ENCODE data around the gene EFCAB6. TPM values are rescaled to one million over a fixed set of nuclear protein-coding genes. Genes with fewer than 3 reads are reported as not detected.

Gene EFCAB6
- total RNA-seq, 1 experiment from 2014 or later = 0.94 TPM

- no peak for TF ChIP-seq PRRX2 (CRISPR knock-in tag; IDR thresholded peaks at IDR 0.05)
- TF ChIP-seq E2F5 (CRISPR knock-in tag; IDR thresholded peaks at IDR 0.05) = no peak
- TF ChIP-seq GTF2I (CRISPR knock-in tag; conservative IDR thresholded peaks at IDR 0.05) = no peak
- no peak for TF ChIP-seq ZNF317 (CRISPR knock-in tag; IDR thresholded peaks at IDR 0.05; ENCODE audit: borderline replicate concordance, low read depth)
- TF ChIP-seq SP1 (CRISPR knock-in tag; conservative IDR thresholded peaks at IDR 0.05) = no peak
- TF ChIP-seq ZNF263 (CRISPR knock-in tag; IDR thresholded peaks at IDR 0.05; ENCODE audit: low read depth) = no peak
Measured at GRCh38 chr22:43587574-43587973, 224.5 kb downstream of the EFCAB6 start (continued).

GRCh38 chr22:43583501-43583900, 228.6 kb downstream of the EFCAB6 start:
- CTCF ChIA-PET = no interaction called here
- POLR2A ChIA-PET = interaction anchor here (0.5 kb wide), 1 partner anchor 23 kb away, joined by 3 read pairs; no protein-coding TSS in a partner anchor
- no peak for ATAC-seq
- H3K4me1 Mint-ChIP-seq = peaks cover 14% of the 10 kb centered on the region
- no peaks in the 10 kb centered on the region; the same call in 1 of the 2 replicates for H3K27me3 Mint-ChIP-seq (ENCODE audit: low read depth)
- peaks cover 49% of the 10 kb centered on the region for H3K9me3 Mint-ChIP-seq
- H3K36me3 Mint-ChIP-seq = peaks cover 15% of the 10 kb centered on the region
- no peak overlapping the region for H3K4me3 Mint-ChIP-seq
- TF ChIP-seq SOX15 (CRISPR knock-in tag; IDR thresholded peaks at IDR 0.05) = no peak
- TF ChIP-seq HMGXB4 (CRISPR knock-in tag; IDR thresholded peaks at IDR 0.05) = no peak
- TF ChIP-seq JAZF1 (CRISPR knock-in tag; IDR thresholded peaks at IDR 0.05) = no peak
- TF ChIP-seq MXD4 (CRISPR knock-in tag; IDR thresholded peaks at IDR 0.05; ENCODE audit: borderline replicate concordance) = no peak
- TF ChIP-seq GTF2I (CRISPR knock-in tag; conservative IDR thresholded peaks at IDR 0.05) = no peak
- DNase-seq (ENCODE audit: low spot score) = no peak
- no peak overlapping the region for H3K27ac Mint-ChIP-seq

GRCh38 chr22:43582394-43582793, 229.7 kb downstream of the EFCAB6 start:
- Mint-ChIP-seq H3K27me3 (ENCODE audit: low read depth) (no peaks in the 10 kb centered on the region; the same call in 1 of the 2 replicates), H3K4me1 (peaks cover 14% of the 10 kb centered on the region), H3K27ac (no peak overlapping the region), H3K36me3 (peaks cover 15% of the 10 kb centered on the region), H3K9me3 (peaks cover 39% of the 10 kb centered on the region), H3K4me3 (no peak overlapping the region)
- DNase-seq (ENCODE audit: low spot score) (no peak), ATAC-seq (no peak)
- ChIA-PET POLR2A (no interaction called here), CTCF (no interaction called here)
- TF ChIP-seq ZBTB43 (CRISPR knock-in tag; IDR thresholded peaks at IDR 0.05) (no peak), ERG (CRISPR knock-in tag; IDR thresholded peaks at IDR 0.05) (no peak), NR2C2 (CRISPR knock-in tag; IDR thresholded peaks at IDR 0.05) (no peak), MXD4 (CRISPR knock-in tag; IDR thresholded peaks at IDR 0.05; ENCODE audit: borderline replicate concordance) (no peak)

GRCh38 chr22:43580271-43580750, 231.8 kb downstream of the EFCAB6 start:
- H3K4me3 Mint-ChIP-seq = no peak overlapping the region
- peaks cover 17% of the 10 kb centered on the region for H3K4me1 Mint-ChIP-seq
- peaks cover 33% of the 10 kb centered on the region for H3K9me3 Mint-ChIP-seq
- ATAC-seq (no peak), DNase-seq (ENCODE audit: low spot score) (no peak)
- no peaks in the 10 kb centered on the region; the same call in 1 of the 2 replicates for H3K27me3 Mint-ChIP-seq (ENCODE audit: low read depth)
- H3K27ac Mint-ChIP-seq = no peak overlapping the region
- CTCF ChIA-PET = interaction anchor here (2.5 kb wide), 1 partner anchor 13 kb away, joined by 7 read pairs; no protein-coding TSS in a partner anchor
- H3K36me3 Mint-ChIP-seq = peaks cover 15% of the 10 kb centered on the region
- POLR2A ChIA-PET = no interaction called here
- no peak for TF ChIP-seq NR1H2 (CRISPR knock-in tag; IDR thresholded peaks at IDR 0.05)
- no peak for TF ChIP-seq CREM (CRISPR knock-in tag; IDR thresholded peaks at IDR 0.05)
- no peak for TF ChIP-seq E2F5 (CRISPR knock-in tag; IDR thresholded peaks at IDR 0.05)
- no peak for TF ChIP-seq TEAD1 (CRISPR knock-in tag; IDR thresholded peaks at IDR 0.05)
- TF ChIP-seq ZNF281 (CRISPR knock-in tag; IDR thresholded peaks at IDR 0.05) = no peak
